Stimulated activated CD4-positive, alpha-beta T cell treated with anti-CD3 and anti-CD28 coated beads, Interleukin-1b, Interleukin-23, amount 100 ng/mL, for 1 hour (primary cell): Measurements from ENCODE around the gene DYNC1I1.

Source experiments
- DNase-seq, 2 donors: peaks; one replicate each; pipeline ENCODE4 v3.0.0-alpha.2; 2020; ENCODE audit warnings: low read depth in 2 of 2

DYNC1I1 gene

DNA sequence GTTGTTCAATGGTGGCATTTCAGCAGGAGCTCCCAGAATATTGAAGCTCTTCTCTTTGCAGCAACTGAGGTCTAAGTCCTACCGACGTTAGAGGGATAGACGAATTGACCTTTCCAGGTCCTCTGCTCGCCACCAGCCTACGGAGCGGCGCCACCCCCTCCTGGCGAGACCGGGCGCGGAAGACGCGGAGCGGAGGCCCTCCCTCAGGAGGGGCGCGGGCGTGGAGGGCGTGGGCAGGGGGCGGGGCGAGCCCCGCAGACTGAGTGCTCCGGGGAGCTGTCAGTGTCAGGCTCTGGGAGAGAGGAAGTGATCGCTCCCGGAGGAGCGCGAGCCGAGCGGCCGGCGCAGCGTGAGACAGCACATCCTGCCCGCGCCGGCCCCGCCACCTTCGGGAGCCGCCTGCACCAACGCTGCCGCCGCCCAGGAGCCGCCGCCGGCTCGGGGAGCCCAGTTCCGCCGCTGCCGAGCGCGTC is at the start of gene DYNC1I1:
TSS of gene DYNC1I1 (plus strand) at position 257 of the 473 bp plus-strand sequence. CDS start 32,176 bp downstream, outside the sequence.
- no peak for DNase-seq

DNA sequence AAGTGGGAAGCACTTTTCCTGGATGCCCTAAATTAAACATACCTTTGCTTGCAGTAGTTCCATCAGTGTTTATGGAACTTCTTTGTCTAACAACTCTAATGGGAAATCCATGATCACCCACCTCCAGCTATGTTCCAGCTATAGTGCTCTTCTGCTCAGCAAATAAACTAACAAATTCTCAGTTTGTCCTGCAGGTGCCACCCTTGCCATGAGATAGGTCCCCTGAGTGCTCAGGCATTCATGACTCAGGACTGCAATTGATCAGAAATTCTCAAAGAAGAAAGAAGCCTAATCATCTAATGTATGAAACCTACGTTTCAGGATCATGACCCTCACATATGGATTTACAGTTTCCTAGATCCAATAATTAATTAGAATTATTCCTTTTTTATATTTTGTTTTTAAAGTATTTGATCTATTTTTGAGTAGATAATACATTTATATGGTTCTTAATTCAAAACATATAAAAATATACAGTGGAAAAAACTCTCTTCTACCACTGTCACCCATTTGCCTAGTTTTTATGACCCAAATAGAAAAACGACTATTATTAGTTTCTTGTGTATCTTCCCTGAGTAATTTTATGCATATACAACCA is 48.7 kb upstream of the DYNC1I1 start:
- no peak for DNase-seq

DNA sequence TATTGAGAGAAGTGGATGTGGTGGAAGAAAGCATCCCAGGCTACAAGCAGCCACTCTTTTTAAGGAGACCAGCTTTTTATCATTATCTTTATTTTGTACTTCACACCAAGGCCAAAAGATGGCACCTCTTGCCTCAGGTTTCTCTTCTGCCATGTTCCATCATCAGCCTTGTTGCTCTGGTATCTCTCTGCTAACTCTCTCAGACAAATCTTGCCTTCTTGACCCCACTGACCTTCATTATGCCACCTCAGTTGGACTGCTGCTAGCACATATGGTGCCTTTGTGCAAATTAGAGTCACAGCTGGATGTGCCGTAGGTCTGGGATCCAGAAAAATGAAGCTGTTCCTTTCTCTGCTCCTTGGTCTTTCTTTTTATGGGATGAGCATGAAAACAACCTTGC is 47.1 kb upstream of the DYNC1I1 start:
- DNase-seq = no peak

DNA sequence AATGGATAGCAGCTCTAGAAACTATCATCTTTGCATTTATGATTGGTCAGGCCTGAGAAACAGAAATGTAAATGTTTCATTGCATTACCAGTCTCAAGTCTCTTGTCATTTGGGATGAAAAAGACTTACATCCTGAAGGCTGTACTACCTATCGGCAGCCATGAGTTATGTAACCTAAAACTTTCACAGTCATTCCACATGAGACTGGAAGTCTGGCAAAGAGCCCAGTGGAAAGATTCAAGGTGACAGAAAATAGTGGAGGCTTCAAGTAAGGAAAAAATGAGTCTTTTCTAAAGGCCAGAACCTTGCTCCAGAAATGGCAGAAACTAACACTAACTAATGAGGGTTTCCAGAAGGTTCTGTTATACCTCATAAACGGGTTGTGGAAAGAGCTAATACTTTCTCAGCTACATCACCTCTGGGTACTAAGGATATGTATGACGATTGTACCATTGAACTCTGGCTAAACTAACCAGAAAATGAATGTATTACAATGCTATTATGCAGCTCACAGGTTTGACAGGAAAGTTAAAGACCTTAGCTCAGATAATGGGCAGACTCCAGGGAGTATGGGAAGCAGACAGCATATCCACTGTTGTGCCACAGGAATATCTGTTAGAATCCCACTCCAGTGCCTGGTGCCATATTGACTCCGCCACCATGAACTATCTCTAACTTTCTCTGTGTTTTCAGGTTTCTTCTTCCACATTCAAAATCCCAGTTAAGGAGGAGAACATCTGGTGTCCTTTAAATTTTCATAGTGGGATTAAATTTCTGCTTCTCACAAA is 41.7 kb upstream of the DYNC1I1 start:
- DNase-seq = no peak

DNA sequence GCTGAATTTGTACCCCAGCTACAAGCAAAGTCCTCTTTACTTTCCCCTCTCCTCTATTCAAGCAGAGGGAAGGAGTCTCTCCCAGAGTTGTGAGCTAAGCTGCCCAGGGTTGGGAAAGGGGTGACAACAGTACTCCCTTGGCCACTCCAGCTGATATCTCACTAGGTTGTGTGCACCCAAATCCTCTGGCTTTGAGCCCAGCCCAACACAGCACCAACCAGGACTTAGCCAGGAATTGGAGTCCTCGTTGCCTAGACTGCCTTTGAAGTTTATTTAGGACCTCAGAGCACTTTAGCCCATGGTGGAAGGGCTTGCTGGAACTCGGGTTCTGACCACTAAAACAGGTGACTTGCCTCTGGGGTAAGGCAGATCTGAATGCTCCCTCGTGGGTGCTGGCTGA is 35.7 kb upstream of the DYNC1I1 start:
- DNase-seq = no peak

DNA sequence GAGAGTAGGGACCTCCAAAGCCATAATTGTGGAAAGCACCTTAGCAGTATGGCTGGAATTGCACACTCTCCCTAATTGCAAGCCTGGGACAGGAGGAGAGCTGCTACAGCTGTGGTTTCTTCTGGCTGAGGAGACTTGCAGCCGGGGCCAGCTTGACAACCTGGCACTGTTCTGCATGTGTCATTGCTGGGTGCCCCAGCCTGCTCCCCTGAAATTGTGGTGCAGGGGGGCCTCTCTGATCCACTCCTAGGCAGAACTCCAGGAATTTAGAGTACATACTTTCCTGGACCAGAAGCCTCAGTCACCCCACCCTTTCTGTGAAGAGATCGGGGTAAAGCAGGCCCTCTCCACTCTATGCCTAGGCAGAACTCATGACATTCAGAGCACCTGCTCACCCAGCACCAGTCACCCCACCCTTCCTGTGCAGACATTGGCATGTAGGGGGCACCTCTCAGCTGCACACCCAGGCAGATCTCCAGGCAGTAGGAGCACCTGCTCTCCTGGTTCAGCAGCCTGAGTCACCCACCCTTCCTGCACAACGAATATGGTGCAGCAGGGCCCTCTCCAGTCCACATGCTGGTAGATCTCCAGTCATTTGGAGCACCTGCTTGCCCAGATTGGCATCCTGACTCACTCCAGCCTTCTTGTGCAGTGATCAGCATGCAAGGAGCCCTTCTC is 34.4 kb upstream of the DYNC1I1 start:
- DNase-seq = no peak

DNA sequence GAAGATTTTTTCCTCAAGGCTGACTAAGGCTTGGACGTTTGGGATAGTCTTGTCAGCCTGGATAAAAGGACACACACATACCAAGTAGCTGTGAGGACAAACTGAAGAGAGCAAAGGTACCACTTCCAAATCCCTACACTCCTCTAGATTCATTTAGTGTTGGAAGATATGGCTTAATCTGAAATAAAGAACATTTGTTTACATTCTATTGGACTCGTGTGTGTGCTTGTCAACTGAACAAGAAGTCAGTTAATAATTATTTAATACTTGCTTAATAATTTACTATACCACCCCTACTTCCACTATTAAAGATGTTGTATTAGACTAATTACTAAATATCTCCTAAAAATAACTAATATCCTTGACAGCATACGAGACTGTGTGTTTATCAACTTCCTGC is 23.3 kb upstream of the DYNC1I1 start:
- DNase-seq = no peak

DNA sequence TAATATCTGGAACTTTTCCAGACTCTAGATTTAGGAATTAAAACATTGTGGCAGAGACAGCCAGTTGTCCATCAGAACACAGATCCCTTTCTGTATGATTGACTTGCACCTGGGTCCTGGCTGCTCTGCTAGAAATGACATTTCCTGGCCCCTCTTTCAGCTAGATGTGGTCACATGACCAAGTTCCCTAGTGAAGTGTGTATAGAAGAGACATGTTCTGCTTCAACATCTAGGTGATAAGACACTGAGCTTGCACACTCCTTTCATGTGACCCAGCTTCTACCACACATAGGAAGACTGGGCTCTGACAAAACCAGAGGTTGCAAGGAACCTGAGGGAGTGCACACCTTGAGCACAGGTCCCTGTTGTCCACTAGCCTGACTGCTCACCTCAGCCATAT is 22.8 kb upstream of the DYNC1I1 start:
- no peak for DNase-seq

DNA sequence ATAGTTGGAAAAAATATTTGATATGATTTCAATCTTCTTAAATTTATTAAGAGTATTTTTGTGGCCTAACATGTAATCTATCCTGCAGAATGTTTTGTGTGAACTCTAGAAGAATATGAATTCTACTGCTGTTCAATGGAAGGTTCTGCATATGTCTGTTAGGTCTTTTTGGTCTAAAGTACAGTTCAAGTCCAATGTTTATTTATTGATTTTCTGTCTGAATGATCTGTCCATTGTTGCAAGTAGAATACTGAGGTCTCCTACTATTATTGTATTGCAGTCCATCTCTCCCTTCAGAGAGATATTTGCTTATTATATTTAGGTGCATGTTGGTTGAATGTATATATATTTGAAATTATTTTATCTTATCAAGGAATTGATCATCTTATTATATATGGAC is 18.9 kb upstream of the DYNC1I1 start:
- no peak for DNase-seq

DNA sequence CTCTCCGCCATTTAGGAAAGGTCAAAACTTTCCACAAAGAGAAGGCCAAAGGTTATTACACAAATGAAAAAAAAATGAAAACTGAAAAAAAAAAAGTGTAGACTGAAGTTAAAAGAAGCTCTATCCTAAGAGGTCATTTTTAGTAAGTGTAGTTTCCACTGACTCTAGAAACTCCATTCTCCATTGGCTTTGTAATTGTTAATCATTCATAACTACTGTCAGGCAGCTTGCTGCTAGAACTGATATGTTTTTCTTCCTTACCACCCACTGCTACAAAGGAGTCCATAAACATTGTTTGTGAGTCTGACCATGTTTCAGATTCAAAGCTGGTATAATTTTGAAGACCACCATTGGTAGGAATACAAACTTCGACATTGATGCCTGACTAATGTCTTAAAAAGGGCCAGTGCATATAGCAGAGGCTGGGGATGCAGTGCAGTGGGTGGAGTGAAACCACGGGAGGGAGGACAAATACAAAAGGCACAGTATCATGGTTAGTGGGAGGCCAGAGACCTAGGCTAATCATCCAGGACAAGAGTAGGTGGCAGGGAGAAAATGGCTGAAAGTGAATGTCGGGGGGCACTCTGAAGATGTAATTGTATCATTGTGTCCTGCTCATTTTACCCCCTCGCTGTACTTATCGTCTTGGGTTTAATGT is 16.9 kb upstream of the DYNC1I1 start:
- DNase-seq = no peak

DNA sequence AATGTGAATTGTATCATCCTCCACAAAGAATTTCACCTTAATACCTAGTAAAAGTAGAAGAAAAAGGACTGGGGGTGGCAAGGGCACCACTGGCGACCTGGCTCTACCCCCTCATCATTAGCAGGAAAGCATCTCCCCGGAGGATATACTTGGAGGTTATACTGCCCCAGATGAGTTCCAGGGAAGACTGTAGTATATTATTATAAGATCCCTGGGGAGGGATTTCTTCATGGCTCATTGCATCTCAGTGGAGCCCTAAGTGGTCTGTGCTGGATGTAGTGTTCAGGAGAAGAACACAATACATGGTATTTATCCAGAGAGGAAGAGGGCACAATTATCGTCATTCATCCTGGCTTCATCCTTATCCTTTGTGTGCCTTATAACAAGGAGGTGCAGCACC is 14.2 kb upstream of the DYNC1I1 start:
- DNase-seq = no peak

DNA sequence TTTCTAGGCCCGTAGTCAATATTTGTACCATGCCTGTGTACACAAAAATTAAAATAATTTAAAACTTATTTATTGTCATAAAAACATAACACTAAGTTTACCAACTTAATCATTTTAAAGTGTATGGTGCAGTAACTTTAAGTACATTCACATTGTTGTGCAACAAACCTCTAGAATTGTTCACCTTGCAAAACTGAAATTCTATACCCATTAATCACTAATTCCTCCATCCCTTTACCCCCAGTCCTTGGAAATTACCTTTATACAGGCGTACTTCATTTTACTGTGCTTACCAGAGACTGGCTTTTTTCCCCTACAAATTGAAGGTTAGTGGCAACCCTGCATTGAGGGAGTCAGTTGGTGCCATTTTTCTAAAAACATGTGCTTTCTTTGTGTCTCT is 6.3 kb upstream of the DYNC1I1 start:
- no peak for DNase-seq

DNA sequence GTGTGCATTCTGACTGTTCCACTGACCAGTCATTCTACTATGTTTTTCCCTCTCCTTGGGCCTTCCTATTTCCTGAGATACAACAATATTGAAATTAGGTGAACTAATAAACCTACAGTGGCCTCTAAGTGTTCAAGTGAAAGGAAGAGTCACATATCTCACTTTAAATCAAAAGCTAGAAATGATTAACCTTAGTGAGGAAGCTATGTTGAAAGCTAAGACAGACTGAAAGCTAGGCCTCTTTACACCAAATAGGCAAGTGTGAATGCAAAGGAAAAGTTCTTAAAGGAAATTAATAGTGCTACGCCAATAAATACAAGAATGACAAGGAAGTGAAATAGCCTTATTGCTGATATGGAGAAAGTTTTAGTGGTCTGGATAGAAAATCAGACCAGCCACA is 5.7 kb upstream of the DYNC1I1 start:
- DNase-seq = no peak

DNA sequence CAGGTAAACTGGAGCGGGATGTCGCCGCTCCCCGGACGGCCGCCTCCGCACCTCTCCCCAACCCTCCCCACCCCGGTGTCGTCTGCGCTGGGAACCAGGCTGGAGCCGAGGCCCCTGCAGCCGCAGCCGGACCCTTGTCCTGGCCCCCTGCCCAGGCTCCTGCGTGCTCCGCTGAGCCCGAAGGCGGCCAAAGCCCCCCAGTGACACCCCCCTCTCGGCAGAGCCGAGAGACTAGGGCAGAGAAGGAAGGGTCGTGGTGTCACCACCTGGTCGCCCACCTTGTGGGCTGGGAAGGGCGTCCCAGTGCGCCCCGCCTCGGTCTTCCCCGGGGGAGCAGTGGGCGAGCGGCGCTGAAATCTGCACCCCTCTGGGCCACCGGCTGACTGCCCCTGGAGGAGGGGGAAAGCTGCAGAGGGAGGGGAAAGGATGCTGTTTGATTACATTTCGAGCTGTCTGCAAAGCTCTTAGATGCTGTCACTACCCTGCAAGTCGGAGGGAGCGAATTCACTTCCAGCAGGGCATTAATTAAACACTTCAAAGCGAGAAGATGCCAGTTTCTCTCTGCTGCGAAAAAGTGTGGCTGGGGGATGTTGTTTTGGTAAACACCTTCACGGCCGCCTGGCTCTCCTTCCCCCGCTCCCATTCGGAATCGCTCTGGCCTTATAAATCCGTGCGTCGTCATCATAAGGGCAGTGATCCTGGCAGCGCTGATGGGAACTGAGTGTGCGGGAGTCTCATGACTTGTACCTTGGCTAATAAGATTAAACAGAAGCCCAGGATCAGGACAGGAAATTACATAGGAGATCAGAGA is 622 bp downstream of the DYNC1I1 start:
- no peak for DNase-seq

DNA sequence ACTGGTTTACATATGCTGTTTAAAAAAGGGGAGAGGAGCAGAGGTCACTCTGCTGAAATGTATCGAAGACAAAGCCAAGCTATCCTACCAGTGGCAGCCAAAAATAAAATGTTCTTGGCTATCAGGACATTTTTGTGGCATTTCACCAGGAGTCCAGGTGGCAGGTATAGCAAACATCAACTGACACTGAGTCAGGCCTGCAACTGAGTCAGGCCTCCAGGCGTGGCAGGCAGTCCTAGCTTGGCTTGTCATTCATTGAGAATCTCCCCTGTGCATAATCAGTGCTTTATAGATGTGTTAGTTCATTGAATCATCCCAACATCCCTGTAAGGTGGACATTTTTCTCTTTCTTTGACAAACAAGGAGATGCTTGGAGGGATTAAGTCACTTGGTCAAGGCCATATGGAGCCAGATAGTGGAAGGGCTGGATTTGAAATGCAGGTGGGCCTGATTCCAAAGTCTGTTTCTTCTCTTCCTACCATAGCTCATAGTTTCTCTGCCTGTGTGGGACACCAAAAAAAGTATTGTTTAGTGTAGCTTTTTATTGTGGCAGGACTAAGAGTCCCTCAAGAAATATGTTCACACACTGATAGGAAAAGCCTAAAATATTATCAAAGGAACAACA is 4.3 kb downstream of the DYNC1I1 start:
- DNase-seq = no peak

DNA sequence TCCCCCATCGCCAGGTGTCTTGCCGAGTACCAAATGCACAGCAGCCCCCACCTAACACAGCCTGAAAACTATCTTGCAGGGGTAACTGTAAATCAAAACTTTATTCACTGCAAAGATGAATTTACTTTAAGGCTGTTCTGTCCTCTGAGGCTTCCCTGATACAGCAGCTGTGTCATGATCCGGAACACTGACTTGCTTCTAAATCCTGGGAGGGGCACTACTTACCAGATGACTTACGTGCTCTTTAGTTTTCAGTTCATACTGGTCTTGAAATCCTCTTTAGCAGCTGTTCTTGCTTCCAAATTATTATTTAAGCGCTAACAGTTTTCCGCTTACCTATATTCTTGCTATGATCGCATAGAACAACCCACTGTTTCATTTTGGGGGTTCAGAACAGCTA is 4.9 kb downstream of the DYNC1I1 start:
- no peak for DNase-seq

DNA sequence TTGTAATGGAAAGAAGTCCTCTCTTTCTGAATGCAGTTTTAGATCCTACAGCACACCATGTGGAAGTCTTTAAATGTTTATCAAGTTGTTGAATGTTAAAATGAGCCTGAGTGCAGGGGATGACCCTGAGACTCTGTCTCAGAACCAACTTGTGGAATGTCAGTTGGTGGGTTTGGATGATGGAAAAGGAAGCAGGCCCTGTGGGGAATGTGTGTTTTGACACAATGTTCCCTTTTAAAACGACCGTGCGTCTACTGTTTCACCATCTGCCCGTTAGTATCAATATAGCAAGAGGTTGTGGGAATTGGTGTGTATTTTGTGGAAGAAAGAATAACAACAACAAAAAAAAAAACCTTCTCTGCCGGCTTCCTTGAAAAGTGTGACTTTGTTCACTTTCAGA is 8.3 kb downstream of the DYNC1I1 start:
- no peak for DNase-seq

DNA sequence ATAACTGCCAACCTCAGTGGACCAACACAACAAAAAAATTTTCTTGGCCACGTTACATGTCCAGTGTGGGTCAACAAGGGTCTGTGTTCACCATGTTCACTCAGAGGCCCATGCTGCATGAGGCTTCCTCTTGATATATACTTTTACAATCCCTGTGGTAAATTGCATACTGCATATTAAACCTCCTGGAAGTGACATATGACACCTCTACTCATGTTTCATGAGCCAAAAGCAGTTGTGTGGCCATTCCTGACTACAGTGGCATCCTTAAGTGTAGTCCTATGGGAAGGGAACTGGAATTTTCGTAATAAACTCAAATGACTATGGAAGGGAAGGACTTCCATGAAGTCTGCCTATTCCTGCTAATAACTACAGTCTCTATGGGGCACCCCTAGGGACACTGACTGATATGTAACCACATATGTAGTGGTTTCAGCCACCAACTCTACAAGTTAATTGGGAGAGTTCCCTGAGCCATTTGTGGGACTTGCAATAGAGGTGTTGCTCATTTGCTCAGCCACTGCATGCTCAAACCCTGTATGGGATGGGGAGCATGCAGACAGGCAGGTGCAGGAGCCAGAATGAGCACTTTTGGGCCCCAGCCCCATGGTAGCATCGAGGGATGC is 9.7 kb downstream of the DYNC1I1 start:
- DNase-seq = no peak

DNA sequence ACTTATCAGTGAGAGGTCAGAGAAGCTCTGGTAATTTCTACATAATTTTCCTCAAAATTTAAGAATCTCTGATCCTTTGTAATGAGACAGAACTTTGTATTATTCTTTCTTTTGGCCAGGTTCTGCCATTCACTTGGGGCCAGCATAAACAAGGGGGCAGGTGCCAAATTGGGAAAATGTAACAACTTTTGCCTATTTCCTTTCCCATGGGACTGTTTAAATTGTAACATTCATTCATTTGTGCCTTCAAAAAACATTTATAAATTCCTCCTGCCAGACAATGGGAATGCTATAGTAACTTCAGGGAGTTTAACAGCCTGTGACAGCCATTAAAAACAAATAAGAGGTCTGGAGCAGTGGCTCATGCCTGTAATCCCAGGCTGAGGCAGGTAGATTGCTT is 12.4 kb downstream of the DYNC1I1 start:
- DNase-seq = no peak

DNA sequence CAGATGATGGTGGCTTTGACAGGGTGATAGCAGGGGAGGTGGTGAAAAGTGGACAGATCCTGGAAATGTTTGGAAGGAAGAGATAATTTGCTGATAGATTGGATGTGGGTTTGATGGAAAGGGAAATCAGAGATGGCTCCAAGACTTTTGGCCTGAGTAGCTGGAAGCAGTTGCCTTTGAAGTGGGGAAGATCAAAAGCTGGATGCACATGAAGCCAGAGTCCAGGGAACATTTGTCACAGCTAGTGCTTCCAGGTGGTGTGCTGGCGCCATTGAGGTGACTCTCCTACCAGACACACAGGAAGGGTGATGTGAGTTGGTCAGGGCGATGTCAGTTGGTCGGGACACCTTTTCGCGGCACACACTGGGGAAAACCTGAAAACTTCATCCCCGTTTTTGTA is 15.9 kb downstream of the DYNC1I1 start:
- DNase-seq = no peak

DNA sequence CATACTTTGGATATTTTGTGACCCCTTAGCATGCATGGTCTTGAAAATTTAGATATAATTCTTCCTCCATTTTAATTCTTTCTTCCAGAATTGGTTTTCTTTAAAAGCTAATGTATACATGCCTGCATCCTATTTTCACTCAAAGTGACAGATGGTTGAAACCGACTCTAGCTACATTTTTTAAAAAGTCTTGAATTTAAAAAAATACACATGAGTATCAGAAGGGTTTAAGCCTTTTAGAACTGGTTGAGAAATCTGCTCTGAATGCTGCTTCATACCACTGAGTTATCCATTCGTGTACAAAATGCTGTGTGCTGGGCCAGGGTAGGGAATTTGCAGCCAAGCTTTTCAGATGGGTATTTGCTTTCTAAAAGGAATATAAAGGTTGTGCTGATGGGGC is 16.5 kb downstream of the DYNC1I1 start:
- DNase-seq = no peak
